ENCODE measurements around the gene GLYATL3.

The GLYATL3 gene

DNA sequence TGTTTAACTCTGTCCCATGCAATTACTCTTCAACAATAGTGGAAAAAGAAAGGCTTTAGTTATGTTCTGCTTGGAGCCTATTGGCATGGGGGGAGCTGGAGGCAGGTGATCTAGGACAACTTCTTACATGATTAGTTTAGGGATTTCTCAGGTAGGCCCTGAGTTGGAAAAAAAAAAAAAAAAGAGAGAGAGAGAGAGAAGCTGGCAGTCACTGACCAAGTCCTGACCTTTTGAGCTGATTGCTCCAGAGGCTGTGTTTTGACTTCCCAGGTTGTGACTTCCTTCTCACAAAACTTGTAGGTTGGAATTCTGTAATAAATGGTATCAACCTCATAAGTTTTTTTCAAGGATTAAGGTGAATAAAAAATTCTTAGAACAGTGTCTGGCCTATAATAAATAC lies 58.5 kb downstream of the GLYATL3 start:
- TF ChIP-seq, protein P1, sequence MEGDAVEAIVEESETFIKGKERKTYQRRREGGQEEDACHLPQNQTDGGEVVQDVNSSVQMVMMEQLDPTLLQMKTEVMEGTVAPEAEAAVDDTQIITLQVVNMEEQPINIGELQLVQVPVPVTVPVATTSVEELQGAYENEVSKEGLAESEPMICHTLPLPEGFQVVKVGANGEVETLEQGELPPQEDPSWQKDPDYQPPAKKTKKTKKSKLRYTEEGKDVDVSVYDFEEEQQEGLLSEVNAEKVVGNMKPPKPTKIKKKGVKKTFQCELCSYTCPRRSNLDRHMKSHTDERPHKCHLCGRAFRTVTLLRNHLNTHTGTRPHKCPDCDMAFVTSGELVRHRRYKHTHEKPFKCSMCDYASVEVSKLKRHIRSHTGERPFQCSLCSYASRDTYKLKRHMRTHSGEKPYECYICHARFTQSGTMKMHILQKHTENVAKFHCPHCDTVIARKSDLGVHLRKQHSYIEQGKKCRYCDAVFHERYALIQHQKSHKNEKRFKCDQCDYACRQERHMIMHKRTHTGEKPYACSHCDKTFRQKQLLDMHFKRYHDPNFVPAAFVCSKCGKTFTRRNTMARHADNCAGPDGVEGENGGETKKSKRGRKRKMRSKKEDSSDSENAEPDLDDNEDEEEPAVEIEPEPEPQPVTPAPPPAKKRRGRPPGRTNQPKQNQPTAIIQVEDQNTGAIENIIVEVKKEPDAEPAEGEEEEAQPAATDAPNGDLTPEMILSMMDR (IDR thresholded peaks at IDR 0.05; ENCODE audit: insufficient read depth, low read depth, low read length, missing control alignments) = no peak
- no peak for DNase-seq (ENCODE audit: low read depth)

DNA sequence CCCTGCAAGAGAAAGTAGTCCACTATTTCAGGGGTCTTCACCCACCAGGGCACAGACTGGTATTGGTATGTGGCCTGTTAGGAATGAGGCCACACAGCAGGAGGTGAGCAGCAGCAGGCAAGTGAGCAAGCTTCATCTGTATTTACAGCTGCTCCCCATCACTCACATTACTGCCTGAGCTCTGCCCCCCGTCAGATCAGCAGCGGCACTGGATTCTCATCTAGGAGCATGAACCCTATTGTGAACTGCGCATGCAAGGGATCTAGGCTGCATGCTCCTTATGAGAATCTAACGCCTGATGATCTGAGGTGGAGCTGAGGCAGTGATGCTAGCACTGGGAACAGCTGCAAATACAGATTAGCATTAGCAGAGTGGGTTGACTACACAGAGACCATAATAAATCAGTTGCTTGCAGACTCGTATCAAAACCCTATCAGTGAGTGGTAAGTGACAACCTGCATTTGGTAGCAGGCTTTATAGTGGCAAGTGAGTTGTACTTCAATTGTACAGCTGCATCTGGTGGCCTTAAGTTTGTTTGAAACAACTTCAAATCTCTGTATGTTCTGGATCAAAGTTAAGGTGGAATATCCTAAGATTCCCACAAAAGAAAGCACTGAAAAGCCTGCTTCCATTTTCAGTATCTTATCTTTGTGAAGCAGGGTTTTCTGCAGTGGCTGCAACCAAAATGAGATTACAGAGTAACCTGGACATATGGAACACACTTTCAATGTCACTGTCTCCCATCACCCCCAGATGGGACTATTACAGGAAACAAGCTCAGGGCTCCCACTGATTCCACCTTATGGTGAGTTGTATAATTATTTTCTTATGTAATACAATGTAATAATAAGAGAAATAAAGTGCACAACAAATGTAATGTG lies 63.5 kb downstream of the GLYATL3 start:
- H3K4me3 ChIP-seq (ENCODE audit: low read depth, low read length) = no peak overlapping the region
- no peak for DNase-seq (ENCODE audit: low read depth)
- TF ChIP-seq, protein P1 (IDR thresholded peaks at IDR 0.05; ENCODE audit: insufficient read depth, low read depth, low read length, missing control alignments) = no peak

More for the DNA sequence above, 58.5 kb downstream of the GLYATL3 start:
- no peak overlapping the region for H3K4me3 ChIP-seq (ENCODE audit: low read depth, low read length)

DNA sequence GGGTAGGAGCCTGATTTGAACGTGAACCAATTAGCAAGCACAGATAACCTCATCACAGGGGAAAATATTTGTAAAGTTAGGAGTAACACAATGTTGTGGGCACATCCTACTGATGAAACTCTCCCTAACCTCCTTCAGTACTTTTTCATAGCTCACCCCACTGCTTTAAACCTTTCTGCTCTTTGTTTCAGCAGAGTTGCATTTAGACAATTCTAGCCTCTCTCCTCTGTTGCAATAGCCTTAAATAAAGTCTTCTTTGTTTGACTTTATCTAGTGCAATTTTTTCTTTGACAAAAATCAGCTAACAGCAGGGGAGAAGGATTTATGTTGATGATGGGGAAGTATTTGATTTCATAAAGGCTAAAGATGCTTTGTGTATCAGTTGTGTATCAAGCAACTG lies 64.8 kb downstream of the GLYATL3 start:
- no peak overlapping the region for H3K4me3 ChIP-seq (ENCODE audit: low read depth, low read length)
- no peak for DNase-seq (ENCODE audit: low read depth)
- TF ChIP-seq, protein P1 (IDR thresholded peaks at IDR 0.05; ENCODE audit: insufficient read depth, low read depth, low read length, missing control alignments) = no peak

DNA sequence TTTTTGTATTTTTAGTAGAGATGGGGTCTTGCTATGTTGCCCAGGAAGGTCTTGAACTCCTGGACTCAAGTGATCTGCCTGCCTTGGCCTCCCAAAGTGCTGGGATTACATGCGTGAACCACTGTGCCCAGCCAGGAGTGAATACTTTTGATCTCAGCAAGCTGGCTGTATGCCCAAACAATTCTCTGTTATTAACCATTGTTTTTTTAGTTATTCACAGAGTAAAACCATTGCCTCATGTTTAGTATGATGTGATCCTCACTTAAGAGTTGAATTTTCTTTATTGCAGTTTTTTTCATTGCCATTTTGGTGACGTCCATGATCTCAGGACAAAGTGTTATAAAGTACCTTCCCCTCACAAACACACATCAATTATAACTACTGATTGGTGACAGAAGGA lies 65.5 kb downstream of the GLYATL3 start:
- TF ChIP-seq, protein P1 (IDR thresholded peaks at IDR 0.05; ENCODE audit: insufficient read depth, low read depth, low read length, missing control alignments) = no peak

DNA sequence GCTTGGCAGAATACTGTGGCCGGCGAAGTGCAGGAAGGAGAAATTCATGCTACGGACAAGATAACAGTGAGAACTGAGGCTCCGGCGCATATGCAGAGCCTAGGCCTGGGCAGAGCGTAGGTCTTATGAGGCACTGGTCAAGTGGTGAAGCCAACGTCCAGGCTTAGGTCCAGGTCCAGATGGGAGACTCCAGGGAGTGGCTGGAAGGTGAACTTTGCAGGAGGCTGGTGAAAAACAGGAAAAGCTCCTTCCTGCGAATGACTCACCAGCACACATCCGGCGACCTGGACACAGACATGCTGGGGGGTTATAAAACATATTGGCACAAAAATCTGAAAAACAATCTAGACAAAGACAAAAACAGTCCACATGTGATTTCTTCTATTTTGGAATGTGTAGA lies 66.1 kb downstream of the GLYATL3 start:
- DNase-seq (ENCODE audit: low read depth) = no peak
- TF ChIP-seq, protein P1 (IDR thresholded peaks at IDR 0.05; ENCODE audit: insufficient read depth, low read depth, low read length, missing control alignments) = no peak
- no peak overlapping the region for H3K4me3 ChIP-seq (ENCODE audit: low read depth, low read length)

More for the DNA sequence above, 65.5 kb downstream of the GLYATL3 start:
- H3K4me3 ChIP-seq (ENCODE audit: low read depth, low read length) = no peak overlapping the region
- DNase-seq (ENCODE audit: low read depth) = no peak

DNA sequence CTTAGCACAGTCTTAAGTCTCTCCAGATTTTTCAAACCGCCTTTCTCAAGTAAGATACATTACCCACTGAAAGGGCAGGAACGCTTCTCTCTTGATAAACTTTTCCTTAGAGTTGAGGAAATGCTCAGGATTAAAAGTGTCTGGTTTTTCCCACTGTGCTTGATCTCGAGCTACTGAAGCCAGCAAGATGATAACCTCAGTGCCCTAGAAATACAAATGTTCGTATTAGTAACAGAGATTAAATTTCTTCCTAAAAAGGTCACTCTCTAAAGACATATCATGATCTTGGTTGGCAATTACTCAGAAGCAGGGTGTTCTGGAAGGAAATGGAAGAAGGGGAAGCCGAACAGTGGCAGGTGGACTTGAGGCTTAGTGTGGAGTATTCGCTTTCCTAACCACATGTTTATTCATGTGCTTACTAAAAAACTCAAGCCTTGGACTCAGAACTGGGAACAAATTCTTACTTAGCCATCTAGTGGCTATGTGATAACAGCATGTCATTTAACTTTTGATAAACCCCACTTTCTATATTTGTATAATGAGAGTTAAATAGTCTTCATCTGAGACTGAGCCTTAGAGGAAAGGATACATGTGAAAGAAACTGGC lies 70.9 kb downstream of the GLYATL3 start:
- no peak for DNase-seq (ENCODE audit: low read depth)

More for the DNA sequence above, 70.9 kb downstream of the GLYATL3 start:
- no peak overlapping the region for H3K4me3 ChIP-seq (ENCODE audit: low read depth, low read length)
- TF ChIP-seq, protein P1 (IDR thresholded peaks at IDR 0.05; ENCODE audit: insufficient read depth, low read depth, low read length, missing control alignments) = no peak
